22Rv1 (cell line): ENCODE data around the gene PTPRM.

Experiments
- ZFX ChIP-seq: fragments of 450-650 bp; IDR thresholded peaks from 2 replicates; pipeline ENCODE4 v1.6.1; 2017; ENCODE audit warnings: antibody characterized with exemption, borderline replicate concordance
- TF ChIP-seq, protein P1 (sequence below): fragments of 450-650 bp; IDR thresholded peaks from 2 replicates; pipeline ENCODE4 v1.5.1; 2017; ENCODE audit warnings: mild to moderate bottlenecking

DNA sequence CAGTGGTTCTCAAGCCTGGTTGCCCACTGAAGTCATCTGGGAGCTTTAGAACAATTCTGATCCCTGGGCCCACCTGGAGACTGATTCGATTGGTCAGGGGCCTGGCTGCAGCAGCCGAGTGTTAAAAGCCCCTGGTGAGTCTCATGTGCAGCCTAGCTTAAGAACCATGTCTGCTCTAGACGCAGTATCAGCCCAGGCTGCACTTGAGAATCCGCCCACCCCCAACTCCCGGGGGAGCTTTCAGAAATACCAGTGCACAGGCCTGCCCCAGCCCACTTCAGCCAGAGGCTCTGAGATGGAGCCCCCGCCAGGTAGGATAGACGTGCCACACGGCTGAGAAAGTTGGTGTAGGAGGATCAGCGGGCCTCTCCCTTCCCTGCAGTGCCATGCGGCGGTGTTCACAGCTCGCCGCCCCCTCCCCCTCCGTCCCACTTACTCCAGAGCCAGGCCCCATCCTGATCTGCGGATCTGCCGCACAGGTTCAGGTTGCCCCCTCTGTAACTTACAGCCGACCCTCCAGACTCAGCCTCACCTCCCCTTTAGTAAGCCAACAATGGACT lies 833.2 kb downstream of the PTPRM start:
- TF ChIP-seq, protein P1, sequence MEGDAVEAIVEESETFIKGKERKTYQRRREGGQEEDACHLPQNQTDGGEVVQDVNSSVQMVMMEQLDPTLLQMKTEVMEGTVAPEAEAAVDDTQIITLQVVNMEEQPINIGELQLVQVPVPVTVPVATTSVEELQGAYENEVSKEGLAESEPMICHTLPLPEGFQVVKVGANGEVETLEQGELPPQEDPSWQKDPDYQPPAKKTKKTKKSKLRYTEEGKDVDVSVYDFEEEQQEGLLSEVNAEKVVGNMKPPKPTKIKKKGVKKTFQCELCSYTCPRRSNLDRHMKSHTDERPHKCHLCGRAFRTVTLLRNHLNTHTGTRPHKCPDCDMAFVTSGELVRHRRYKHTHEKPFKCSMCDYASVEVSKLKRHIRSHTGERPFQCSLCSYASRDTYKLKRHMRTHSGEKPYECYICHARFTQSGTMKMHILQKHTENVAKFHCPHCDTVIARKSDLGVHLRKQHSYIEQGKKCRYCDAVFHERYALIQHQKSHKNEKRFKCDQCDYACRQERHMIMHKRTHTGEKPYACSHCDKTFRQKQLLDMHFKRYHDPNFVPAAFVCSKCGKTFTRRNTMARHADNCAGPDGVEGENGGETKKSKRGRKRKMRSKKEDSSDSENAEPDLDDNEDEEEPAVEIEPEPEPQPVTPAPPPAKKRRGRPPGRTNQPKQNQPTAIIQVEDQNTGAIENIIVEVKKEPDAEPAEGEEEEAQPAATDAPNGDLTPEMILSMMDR = no peak
- no peak for TF ChIP-seq ZFX
